Fibroblast of lung (primary cell): ENCODE results near the gene CFAP100. TPM values are rescaled to one million over a fixed set of nuclear protein-coding genes. Genes with fewer than 3 reads are reported as not detected.

Experiments used
- DNase-seq, 2 donors: peaks; one replicate each; pipeline versions ENCODE4 v3.0.0 to v3.0.0-alpha.2; 2010; ENCODE audit warnings: low read depth in 2 of 2
- H2AFZ ChIP-seq: 2 replicates; pipeline ENCODE4 v1.5.1; 2012; ENCODE audit warnings: low read length, control low read depth, inconsistent platforms
- H3K27ac ChIP-seq: 2 replicates; pipeline ENCODE4 v1.5.1; 2011; ENCODE audit warnings: low read length, control low read depth; ENCODE audit not compliant: insufficient read depth
- H3K27me3 ChIP-seq: 2 replicates; pipeline ENCODE4 v1.5.1; 2011; ENCODE audit warnings: mild to moderate bottlenecking, low read length; ENCODE audit not compliant: control insufficient read depth, insufficient read depth
- H3K36me3 ChIP-seq: 2 replicates; pipeline ENCODE4 v1.5.1; 2011; ENCODE audit warnings: low read length; ENCODE audit not compliant: control insufficient read depth, insufficient read depth
- H3K4me1 ChIP-seq: 2 replicates; pipeline ENCODE4 v1.5.1; 2011; ENCODE audit warnings: low read length; ENCODE audit not compliant: control insufficient read depth, insufficient read depth; ENCODE audit errors: extremely low read depth
- H3K4me2 ChIP-seq: 2 replicates; pipeline ENCODE4 v1.5.1; 2011; ENCODE audit warnings: low read length, control low read depth; ENCODE audit not compliant: insufficient read depth; ENCODE audit errors: extremely low read depth
- H3K4me3 ChIP-seq, 4 experiments: fragments of 200-600 bp in 1 of 4; sonication (generic) in 1 of 4; replicated peaks in 1 of 4; 2 replicates each; pipeline ENCODE4 v1.5.1; 2011 to 2016; ENCODE audit warnings: low read length in 4 of 4, low read depth in 3 of 4, mild to moderate bottlenecking in 3 of 4, control low read depth in 2 of 4, inconsistent platforms in 1 of 4, mixed read lengths in 1 of 4; ENCODE audit not compliant: insufficient read depth in 1 of 4; ENCODE audit errors: control extremely low read depth in 1 of 4
- H3K79me2 ChIP-seq: 2 replicates; pipeline ENCODE4 v1.5.1; 2012; ENCODE audit warnings: mild to moderate bottlenecking, low read length, inconsistent platforms; ENCODE audit not compliant: control insufficient read depth, insufficient read depth
- H3K9ac ChIP-seq: 2 replicates; pipeline ENCODE4 v1.5.1; 2011; ENCODE audit warnings: mild to moderate bottlenecking, low read length, control low read depth; ENCODE audit not compliant: insufficient read depth
- H3K9me3 ChIP-seq: 2 replicates; pipeline ENCODE4 v1.5.1; 2012; ENCODE audit warnings: low read depth, low read length; ENCODE audit not compliant: control insufficient read depth, insufficient read depth
- H4K20me1 ChIP-seq: 2 replicates; pipeline ENCODE4 v1.5.1; 2011; ENCODE audit warnings: low read length; ENCODE audit not compliant: control insufficient read depth, insufficient read depth; ENCODE audit errors: extremely low read depth
- EZH2 ChIP-seq: IDR thresholded peaks from 2 replicates; pipeline ENCODE4 v1.5.1; 2012; ENCODE audit warnings: low read length, control low read depth, mild to moderate bottlenecking; ENCODE audit errors: missing control alignments
- polyA plus RNA-seq, 2 donors: library from polyadenylated mRNA; depleted of rRNA in 1 of 2; stranded (reverse) in 1 of 2; unstranded in 1 of 2; fragments of >200 nt; gene quantifications; 2 replicates each; pipeline ENCODE4 v1.2.1, GENCODE V29; 2011 to 2012; ENCODE audit warnings: missing spikeins in 1 of 2
- total RNA-seq: library from RNA; depleted of rRNA; stranded (reverse); fragments of >200 nt; gene quantifications from 2 replicates; pipeline ENCODE4 v1.2.1, GENCODE V29; 2014
- TF ChIP-seq, protein P1 (sequence below), 2 donors: IDR thresholded peaks in 1 of 2; conservative IDR thresholded peaks in 1 of 2; 1 replicate in 1 of 2; 2 replicates in 1 of 2; pipeline ENCODE4 v1.5.1; 2011 to 2012; ENCODE audit warnings: low read length in 2 of 2, control low read depth in 1 of 2, inconsistent platforms in 1 of 2, low read depth in 1 of 2, mild to moderate bottlenecking in 1 of 2

The CFAP100 gene
- total and polyA plus RNA-seq, 2 donors (not counting 1 experiment from before 2014, with no cell fraction given): not detected

DNA sequence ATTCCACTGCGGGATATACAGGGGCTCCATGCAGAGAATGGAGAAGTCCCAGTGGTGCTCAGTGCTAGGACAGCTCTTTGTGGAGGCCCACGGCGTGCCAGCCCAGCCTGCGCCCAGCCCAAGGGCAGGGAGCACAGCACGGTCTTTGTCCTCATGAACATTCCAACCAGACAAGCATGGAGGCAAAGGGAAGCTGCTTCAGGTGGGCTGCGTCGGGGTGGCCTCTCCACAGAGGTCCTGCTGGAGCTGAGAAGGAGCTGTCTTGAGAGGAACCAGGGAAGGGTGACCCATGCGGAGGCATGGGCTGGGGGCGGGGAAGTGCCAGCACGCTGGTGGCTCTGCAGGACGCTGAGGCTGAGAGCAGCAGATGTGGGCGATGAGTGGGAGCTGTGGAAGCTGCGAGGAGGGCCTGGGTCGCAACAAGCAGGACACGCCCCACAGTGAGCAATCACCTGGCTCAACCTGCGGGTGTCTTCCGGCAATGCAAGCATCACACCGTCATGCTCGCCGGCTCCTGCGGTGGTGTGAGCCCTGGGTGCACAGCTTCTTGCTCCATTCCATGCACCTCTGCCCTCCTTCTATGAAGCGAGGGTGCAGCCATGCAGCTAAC is 23.5 kb upstream of the CFAP100 start:
- no peaks in the 10 kb centered on the region for H3K79me2 ChIP-seq
- no peaks in the 10 kb centered on the region for H3K36me3 ChIP-seq
- no peaks in the 10 kb centered on the region for H3K4me1 ChIP-seq
- no peaks in the 10 kb centered on the region for H4K20me1 ChIP-seq
- H3K4me3 ChIP-seq: no peak overlapping the region
- no peak overlapping the region for H3K4me2 ChIP-seq
- no peak overlapping the region for H3K27ac ChIP-seq
- no peaks in the 10 kb centered on the region for H3K9me3 ChIP-seq
- no peaks in the 10 kb centered on the region for H3K27me3 ChIP-seq
- DNase-seq: no peak
- H2AFZ ChIP-seq: no peak overlapping the region
- H3K9ac ChIP-seq: no peak overlapping the region
- TF ChIP-seq, protein P1, sequence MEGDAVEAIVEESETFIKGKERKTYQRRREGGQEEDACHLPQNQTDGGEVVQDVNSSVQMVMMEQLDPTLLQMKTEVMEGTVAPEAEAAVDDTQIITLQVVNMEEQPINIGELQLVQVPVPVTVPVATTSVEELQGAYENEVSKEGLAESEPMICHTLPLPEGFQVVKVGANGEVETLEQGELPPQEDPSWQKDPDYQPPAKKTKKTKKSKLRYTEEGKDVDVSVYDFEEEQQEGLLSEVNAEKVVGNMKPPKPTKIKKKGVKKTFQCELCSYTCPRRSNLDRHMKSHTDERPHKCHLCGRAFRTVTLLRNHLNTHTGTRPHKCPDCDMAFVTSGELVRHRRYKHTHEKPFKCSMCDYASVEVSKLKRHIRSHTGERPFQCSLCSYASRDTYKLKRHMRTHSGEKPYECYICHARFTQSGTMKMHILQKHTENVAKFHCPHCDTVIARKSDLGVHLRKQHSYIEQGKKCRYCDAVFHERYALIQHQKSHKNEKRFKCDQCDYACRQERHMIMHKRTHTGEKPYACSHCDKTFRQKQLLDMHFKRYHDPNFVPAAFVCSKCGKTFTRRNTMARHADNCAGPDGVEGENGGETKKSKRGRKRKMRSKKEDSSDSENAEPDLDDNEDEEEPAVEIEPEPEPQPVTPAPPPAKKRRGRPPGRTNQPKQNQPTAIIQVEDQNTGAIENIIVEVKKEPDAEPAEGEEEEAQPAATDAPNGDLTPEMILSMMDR (conservative IDR thresholded peaks at IDR 0.05 in 1 of 2, IDR thresholded peaks at IDR 0.05 in 1 of 2; ENCODE audit: low read depth in 1 of 2, low read length in 2 of 2): no peak
- TF ChIP-seq EZH2: no peak

DNA sequence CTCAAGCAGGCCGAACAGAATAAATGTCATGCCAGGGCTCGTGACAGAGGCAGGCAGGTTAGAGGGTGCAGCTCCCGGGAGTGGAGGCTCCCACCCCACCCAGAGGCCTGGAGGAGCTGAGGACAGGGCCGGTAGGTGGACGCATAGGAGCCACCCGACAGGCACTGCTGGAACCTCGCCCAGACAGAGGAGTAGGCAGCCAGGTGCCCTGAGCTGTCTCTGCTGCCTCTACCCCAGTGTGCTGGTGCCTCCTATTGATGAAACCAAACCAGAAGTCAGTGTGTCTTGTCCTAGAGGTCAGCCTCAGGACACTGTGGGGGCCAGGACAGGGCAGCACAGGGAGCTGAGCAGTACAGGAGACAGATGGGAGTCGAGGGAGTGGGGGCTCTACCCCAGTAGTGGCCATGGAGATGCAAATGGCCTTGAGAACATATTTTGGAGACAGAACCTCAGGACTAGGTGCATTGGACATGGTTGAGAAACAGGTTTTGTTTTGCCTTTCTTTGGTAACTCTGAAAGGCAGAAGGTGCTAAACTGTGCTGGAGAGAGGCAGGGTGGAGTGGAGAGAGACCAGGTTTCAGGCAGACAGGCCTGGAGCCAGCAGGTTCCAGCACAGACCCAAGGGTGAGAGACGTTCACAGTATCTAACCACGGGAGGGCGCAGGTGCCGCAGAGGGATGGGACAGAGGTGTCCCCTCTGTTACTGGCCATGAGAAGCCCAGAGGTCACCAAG is 22.1 kb upstream of the CFAP100 start:
- no peak overlapping the region for H3K9ac ChIP-seq
- H3K9me3 ChIP-seq: no peaks in the 10 kb centered on the region
- no peaks in the 10 kb centered on the region for H4K20me1 ChIP-seq
- no peaks in the 10 kb centered on the region for H3K79me2 ChIP-seq
- no peak overlapping the region for H3K4me2 ChIP-seq
- H3K4me1 ChIP-seq: no peaks in the 10 kb centered on the region
- no peak overlapping the region for H3K4me3 ChIP-seq
- no peak overlapping the region for H2AFZ ChIP-seq
- DNase-seq: no peak
- H3K36me3 ChIP-seq: no peaks in the 10 kb centered on the region
- TF ChIP-seq, protein P1 (conservative IDR thresholded peaks at IDR 0.05 in 1 of 2, IDR thresholded peaks at IDR 0.05 in 1 of 2; ENCODE audit: low read depth in 1 of 2, low read length in 2 of 2): no peak
- no peaks in the 10 kb centered on the region for H3K27me3 ChIP-seq
- no peak overlapping the region for H3K27ac ChIP-seq

DNA sequence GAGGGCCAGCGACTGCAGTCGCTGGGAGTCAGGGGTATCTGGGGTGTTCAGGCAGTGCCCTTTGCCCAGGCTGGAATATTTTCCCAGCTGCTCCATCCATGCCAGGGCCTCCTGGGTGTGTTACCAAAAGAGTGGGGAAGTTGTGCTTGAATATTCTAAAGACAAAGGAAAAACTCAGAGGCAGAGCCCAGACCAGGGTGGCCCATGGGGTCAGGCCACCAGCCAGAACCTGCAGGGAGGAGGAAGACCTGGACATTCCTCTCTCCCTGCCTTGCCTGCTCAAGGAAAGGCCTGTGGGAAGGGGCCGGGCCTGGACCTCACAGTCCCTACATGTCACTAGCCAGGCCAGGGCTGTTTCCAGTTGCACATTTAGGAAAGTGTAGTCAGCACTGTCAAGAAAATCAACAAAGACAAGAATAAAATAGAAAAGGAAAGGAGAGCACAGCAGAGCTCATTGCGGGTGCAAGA is 21.5 kb upstream of the CFAP100 start:
- TF ChIP-seq, protein P1 (conservative IDR thresholded peaks at IDR 0.05 in 1 of 2, IDR thresholded peaks at IDR 0.05 in 1 of 2; ENCODE audit: low read depth in 1 of 2, low read length in 2 of 2): no peak
- TF ChIP-seq EZH2: no peak
- Histone ChIP-seq H2AFZ (no peak overlapping the region), H3K4me1 (no peaks in the 10 kb centered on the region), H3K36me3 (no peaks in the 10 kb centered on the region), H3K4me2 (no peak overlapping the region), H3K4me3 (no peak overlapping the region), H3K9ac (no peak overlapping the region), H3K9me3 (no peaks in the 10 kb centered on the region), H3K27me3 (no peaks in the 10 kb centered on the region), H3K27ac (no peak overlapping the region), H3K79me2 (no peaks in the 10 kb centered on the region), H4K20me1 (no peaks in the 10 kb centered on the region)
- no peak for DNase-seq
